Subcutaneous abdominal adipose tissue (tissue), 5 donors: ENCODE measurements around the gene ALOX5AP.

ENCODE experiments used
- H3K27ac ChIP-seq: one replicate; pipeline ENCODE4 v1.7.0; 2013; ENCODE audit warnings: low read depth, mild to moderate bottlenecking, inconsistent platforms, low read length, moderate library complexity
- H3K27me3 ChIP-seq, 5 donors: one replicate each; pipeline ENCODE4 v1.7.0; 2013; ENCODE audit warnings: low read length in 5 of 5, inconsistent platforms in 1 of 5; ENCODE audit not compliant: control insufficient read depth in 5 of 5, insufficient read depth in 4 of 5
- H3K36me3 ChIP-seq, 5 donors: one replicate each; pipeline ENCODE4 v1.7.0; 2013; ENCODE audit warnings: low read length in 5 of 5; ENCODE audit not compliant: control insufficient read depth in 5 of 5, insufficient read depth in 5 of 5
- H3K4me1 ChIP-seq, 5 donors: one replicate each; pipeline ENCODE4 v1.7.0; 2013; ENCODE audit warnings: low read length in 5 of 5, mild to moderate bottlenecking in 3 of 5, moderate library complexity in 1 of 5; ENCODE audit not compliant: control insufficient read depth in 5 of 5, insufficient read depth in 5 of 5
- H3K4me3 ChIP-seq, 5 donors: one replicate each; pipeline ENCODE4 v1.7.0; 2013; ENCODE audit warnings: low read length in 5 of 5, low read depth in 1 of 5
- H3K9ac ChIP-seq, 5 donors: one replicate each; pipeline ENCODE4 v1.7.0; 2013; ENCODE audit warnings: low read length in 5 of 5, mild to moderate bottlenecking in 4 of 5, moderate library complexity in 3 of 5
- H3K9me3 ChIP-seq, 5 donors: one replicate each; pipeline ENCODE4 v1.7.0; 2013; ENCODE audit warnings: low read length in 5 of 5; ENCODE audit not compliant: control insufficient read depth in 5 of 5
- donor health status: healthy.
- donor health status: healthy.
- donor health status: healthy.
- donor health status: healthy.
- donor health status: healthy.

Gene ALOX5AP

DNA sequence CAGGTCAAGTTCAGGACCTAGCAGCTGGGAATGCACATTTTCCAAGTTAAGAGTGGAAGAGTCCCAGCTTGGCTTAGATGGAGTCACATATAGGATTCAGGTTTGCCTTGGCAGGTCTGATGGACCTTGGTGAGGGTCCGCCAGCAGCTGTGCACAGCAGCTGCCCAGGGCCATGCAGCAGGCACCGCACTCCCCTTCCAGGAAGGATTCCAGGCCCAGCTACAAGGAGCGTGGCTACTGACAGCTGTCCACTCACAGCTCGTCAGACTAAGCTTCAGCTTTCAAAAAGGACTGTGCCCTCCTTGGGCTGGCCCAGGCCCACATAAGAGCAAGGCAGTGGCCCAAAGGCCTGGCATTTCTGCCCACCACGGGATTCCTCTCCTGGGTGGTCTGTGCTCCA lies 68.4 kb downstream of the ALOX5AP start:
- H3K36me3 ChIP-seq, result no peaks in the 10 kb centered on the region
- peaks cover 3 to 26% (median 23%) of the 10 kb centered on the region in 5 donors for H3K4me1 ChIP-seq
- H3K27me3 ChIP-seq, result no peaks in the 10 kb centered on the region
- no peaks in the 10 kb centered on the region for H3K9me3 ChIP-seq
- H3K4me3 ChIP-seq, result peak overlapping the region; percentile 61 to 95 (median 73)
- peak overlapping the region in 4 of 5 donors; percentile 4 to 80 (median 73) for H3K9ac ChIP-seq
- H3K27ac ChIP-seq, result peak overlapping the region; percentile 48

DNA sequence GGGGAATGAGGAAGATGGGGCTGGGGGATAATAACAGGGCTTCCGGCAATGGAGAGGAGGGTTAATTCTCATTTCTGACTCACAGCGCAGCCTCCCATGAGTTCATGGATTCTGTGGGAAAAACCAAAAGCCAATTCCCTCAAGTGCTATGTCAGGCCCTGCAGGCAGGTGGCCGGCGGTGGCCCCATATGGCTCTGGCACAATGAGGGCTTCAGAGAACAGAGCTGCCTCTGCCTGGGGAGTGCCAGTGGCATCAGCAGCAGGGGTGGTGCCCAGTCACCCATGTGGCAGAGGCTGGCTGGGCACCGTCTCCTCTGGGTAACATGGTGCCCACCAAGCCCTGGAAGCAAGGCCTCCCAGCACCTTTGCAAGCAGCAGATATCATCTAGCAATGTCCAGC lies 69.1 kb downstream of the ALOX5AP start:
- H3K9ac ChIP-seq, result no peak overlapping the region
- no peak overlapping the region for H3K27ac ChIP-seq
- peaks cover 3 to 26% (median 23%) of the 10 kb centered on the region in 5 donors for H3K4me1 ChIP-seq
- no peaks in the 10 kb centered on the region for H3K27me3 ChIP-seq
- no peaks in the 10 kb centered on the region for H3K9me3 ChIP-seq
- no peaks in the 10 kb centered on the region for H3K36me3 ChIP-seq
- H3K4me3 ChIP-seq, result no peak overlapping the region

- H3K9me3 ChIP-seq, result no peaks in the 10 kb centered on the region
- H3K27me3 ChIP-seq, result no peaks in the 10 kb centered on the region
- H3K36me3 ChIP-seq, result no peaks in the 10 kb centered on the region
- peaks cover 3 to 26% (median 23%) of the 10 kb centered on the region in 5 donors for H3K4me1 ChIP-seq
- H3K9ac ChIP-seq, result no peak overlapping the region
- H3K27ac ChIP-seq, result no peak overlapping the region
- no peak overlapping the region for H3K4me3 ChIP-seq
Measured at GRCh38 chr13:30805132-30805537, 69.8 kb downstream of the ALOX5AP start.

- H3K9me3 ChIP-seq, result no peaks in the 10 kb centered on the region
Measured at GRCh38 chr13:30805603-30806011, 70.3 kb downstream of the ALOX5AP start.

DNA sequence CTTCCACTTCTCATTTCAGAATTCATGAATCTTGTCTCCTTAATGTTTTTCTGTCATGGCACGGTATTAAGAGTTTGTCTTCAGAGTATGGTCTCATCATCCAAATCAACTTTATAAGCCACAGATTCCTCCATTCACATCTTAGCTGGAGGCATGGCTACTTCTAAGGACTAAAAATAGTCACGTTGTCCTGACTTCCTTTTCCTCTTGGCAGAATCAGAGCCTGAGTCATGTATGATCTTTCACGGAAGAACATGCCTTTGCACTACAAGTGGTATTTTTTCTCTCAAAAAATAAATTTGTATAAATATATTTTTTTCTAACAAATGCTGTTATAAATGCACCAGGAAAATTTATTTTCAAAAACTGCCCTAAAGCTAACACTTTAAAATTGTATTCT lies 71.4 kb downstream of the ALOX5AP start:
- Histone ChIP-seq H3K9ac (no peak overlapping the region), H3K27ac (no peak overlapping the region), H3K4me3 (no peak overlapping the region), H3K27me3 (no peaks in the 10 kb centered on the region), H3K36me3 (no peaks in the 10 kb centered on the region), H3K4me1 (peaks cover 3 to 26% (median 23%) of the 10 kb centered on the region in 5 donors), H3K9me3 (no peaks in the 10 kb centered on the region)

More at GRCh38 chr13:30805603-30806011, 70.3 kb downstream of the ALOX5AP start:
- Histone ChIP-seq H3K36me3 (no peaks in the 10 kb centered on the region), H3K4me1 (peaks cover 3 to 26% (median 23%) of the 10 kb centered on the region in 5 donors), H3K4me3 (no peak overlapping the region), H3K27me3 (no peaks in the 10 kb centered on the region), H3K9ac (no peak overlapping the region), H3K27ac (no peak overlapping the region)

- no peaks in the 10 kb centered on the region for H3K9me3 ChIP-seq
- H3K4me1 ChIP-seq, result peaks cover 3 to 26% (median 23%) of the 10 kb centered on the region in 5 donors
- H3K27me3 ChIP-seq, result no peaks in the 10 kb centered on the region
- no peak overlapping the region for H3K27ac ChIP-seq
- H3K36me3 ChIP-seq, result no peaks in the 10 kb centered on the region
- H3K4me3 ChIP-seq, result no peak overlapping the region
- H3K9ac ChIP-seq, result no peak overlapping the region
Measured at GRCh38 chr13:30807392-30807791, 72.0 kb downstream of the ALOX5AP start.

- no peaks in the 10 kb centered on the region for H3K36me3 ChIP-seq
- no peaks in the 10 kb centered on the region for H3K9me3 ChIP-seq
- H3K4me1 ChIP-seq, result peaks cover 3 to 14% (median 12%) of the 10 kb centered on the region in 5 donors
- no peaks in the 10 kb centered on the region for H3K27me3 ChIP-seq
- no peak overlapping the region for H3K9ac ChIP-seq
- H3K4me3 ChIP-seq, result no peak overlapping the region
- no peak overlapping the region for H3K27ac ChIP-seq
Measured at GRCh38 chr13:30808600-30808999, 73.3 kb downstream of the ALOX5AP start.

DNA sequence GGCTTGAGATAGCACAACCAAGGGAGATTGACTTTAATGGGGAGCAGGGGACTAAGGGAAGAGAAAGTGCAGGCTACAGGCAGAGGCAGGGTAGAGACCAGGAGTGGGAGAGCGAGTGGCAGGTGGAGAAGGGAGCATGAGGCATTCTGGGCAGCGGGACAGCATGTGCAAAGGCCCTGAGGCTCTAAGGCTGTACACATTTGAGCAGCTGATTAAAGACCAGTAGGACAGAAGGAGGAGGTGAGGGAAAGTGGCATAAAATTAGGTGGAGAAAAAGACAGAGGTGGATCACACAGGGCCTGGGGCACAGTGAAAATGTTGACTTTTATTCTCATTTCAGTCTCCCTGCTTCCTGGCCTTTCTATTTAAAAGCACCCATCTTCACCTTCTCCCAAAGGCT lies 74.4 kb downstream of the ALOX5AP start:
- Histone ChIP-seq H3K9ac (no peak overlapping the region), H3K4me3 (no peak overlapping the region), H3K9me3 (no peaks in the 10 kb centered on the region), H3K4me1 (peaks cover 0 to 10% (median 3%) of the 10 kb centered on the region in 5 donors), H3K27me3 (no peaks in the 10 kb centered on the region), H3K36me3 (no peaks in the 10 kb centered on the region), H3K27ac (no peak overlapping the region)

DNA sequence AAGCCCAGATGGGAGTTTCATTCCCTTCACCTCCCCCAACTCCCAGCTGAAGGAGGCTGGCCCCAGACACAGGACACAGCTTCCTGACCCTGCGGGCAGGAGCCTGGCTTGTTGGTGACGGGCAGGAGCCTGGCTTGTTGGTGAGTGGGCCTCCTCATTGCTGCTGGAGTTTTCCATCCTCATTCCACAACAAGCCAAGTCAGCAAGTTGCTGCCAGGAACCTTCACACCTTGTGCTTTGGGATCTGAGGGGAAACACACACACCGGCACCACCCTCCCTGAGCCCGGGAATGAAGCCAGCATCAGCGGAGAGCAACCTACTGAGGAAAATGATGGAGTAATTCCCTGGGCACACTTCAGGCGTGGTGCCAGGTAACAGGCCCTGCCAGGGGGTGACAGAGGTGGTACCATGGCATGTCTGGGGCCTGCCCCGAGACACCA lies 74.9 kb downstream of the ALOX5AP start:
- no peaks in the 10 kb centered on the region for H3K27me3 ChIP-seq
- H3K4me3 ChIP-seq, result no peak overlapping the region
- peaks cover 0 to 10% (median 3%) of the 10 kb centered on the region in 5 donors for H3K4me1 ChIP-seq
- H3K36me3 ChIP-seq, result no peaks in the 10 kb centered on the region
- no peak overlapping the region for H3K27ac ChIP-seq
- H3K9ac ChIP-seq, result no peak overlapping the region
- H3K9me3 ChIP-seq, result no peaks in the 10 kb centered on the region

DNA sequence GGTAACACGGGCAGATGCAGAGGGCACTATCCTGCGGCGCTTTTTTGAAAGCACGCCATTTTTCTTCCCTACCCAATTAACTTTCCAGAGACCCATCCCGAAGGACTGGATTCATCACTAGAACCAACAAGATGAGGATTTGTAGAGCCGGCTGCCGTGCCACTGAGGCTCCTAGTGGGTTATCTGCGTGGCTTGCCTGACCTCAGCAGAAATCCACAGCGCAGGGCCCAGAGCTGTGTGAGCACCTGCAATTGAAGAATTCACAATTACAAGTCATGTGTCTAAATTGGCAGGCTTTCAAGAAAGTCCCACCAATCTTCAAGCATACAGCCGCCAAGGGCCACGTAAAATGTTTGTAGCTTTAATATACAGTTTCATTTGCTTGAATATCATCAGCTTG lies 75.5 kb downstream of the ALOX5AP start:
- H3K36me3 ChIP-seq, result no peaks in the 10 kb centered on the region
- no peak overlapping the region for H3K9ac ChIP-seq
- no peak overlapping the region for H3K4me3 ChIP-seq
- H3K27me3 ChIP-seq, result no peaks in the 10 kb centered on the region
- no peak overlapping the region for H3K27ac ChIP-seq
- peaks cover 0 to 8% (median 3%) of the 10 kb centered on the region in 5 donors for H3K4me1 ChIP-seq
- no peaks in the 10 kb centered on the region for H3K9me3 ChIP-seq
